NCI-H2196 treated with DMSO at 0.1 percent for 48 hours (cell line): ENCODE results near the gene ANKLE2.
"Not testable (repeated sequence)": the region's sequence is repeated elsewhere in the genome, so short reads cannot be mapped to it uniquely, and the experiment has no call there.

ENCODE experiments used
- DNase-seq: peaks from one replicate; lab custom pipeline; 2025; ENCODE audit not compliant: unreplicated experiment; lab: John Stamatoyannopoulos, UW

Gene ANKLE2

GRCh38 chr12:132777614-132778013, 16.0 kb upstream of the ANKLE2 start:
- no peak for DNase-seq

- no peak for DNase-seq
Measured at GRCh38 chr12:132776816-132777568, 15.4 kb upstream of the ANKLE2 start.

GRCh38 chr12:132776230-132776625, 14.6 kb upstream of the ANKLE2 start:
- not testable (repeated sequence) for DNase-seq

GRCh38 chr12:132775502-132776229, 14.0 kb upstream of the ANKLE2 start:
- no peak for DNase-seq

GRCh38 chr12:132774646-132775275, 13.1 kb upstream of the ANKLE2 start:
- DNase-seq, result no peak

- no peak for DNase-seq
Measured at GRCh38 chr12:132774159-132774558, 12.5 kb upstream of the ANKLE2 start.

- DNase-seq, result no peak
Measured at GRCh38 chr12:132773077-132773955, 11.7 kb upstream of the ANKLE2 start.

GRCh38 chr12:132772606-132773005, 11.0 kb upstream of the ANKLE2 start:
- DNase-seq, result no peak

GRCh38 chr12:132771126-132771838, 9.7 kb upstream of the ANKLE2 start:
- DNase-seq, result no peak

- DNase-seq, result no peak
Measured at GRCh38 chr12:132766380-132767085, 4.9 kb upstream of the ANKLE2 start.

- DNase-seq, result no peak
Measured at GRCh38 chr12:132765361-132765760, 3.7 kb upstream of the ANKLE2 start.

GRCh38 chr12:132764231-132764630, 2.6 kb upstream of the ANKLE2 start:
- no peak for DNase-seq

GRCh38 chr12:132761921-132762583, 420 bp upstream of the ANKLE2 start:
- DNase-seq, result peak; percentile 70

GRCh38 chr12:132759359-132759758, 2.3 kb downstream of the ANKLE2 start:
- no peak for DNase-seq

- not testable (repeated sequence) for DNase-seq
Measured at GRCh38 chr12:132758825-132759224, 2.8 kb downstream of the ANKLE2 start.

GRCh38 chr12:132754160-132754932, 7.3 kb downstream of the ANKLE2 start:
- no peak for DNase-seq

GRCh38 chr12:132753670-132754069, 8.0 kb downstream of the ANKLE2 start:
- not testable (repeated sequence) for DNase-seq

GRCh38 chr12:132748319-132748718, 13.3 kb downstream of the ANKLE2 start:
- no peak for DNase-seq
